Measurements from ENCODE around the gene MFF.

MFF gene

DNA sequence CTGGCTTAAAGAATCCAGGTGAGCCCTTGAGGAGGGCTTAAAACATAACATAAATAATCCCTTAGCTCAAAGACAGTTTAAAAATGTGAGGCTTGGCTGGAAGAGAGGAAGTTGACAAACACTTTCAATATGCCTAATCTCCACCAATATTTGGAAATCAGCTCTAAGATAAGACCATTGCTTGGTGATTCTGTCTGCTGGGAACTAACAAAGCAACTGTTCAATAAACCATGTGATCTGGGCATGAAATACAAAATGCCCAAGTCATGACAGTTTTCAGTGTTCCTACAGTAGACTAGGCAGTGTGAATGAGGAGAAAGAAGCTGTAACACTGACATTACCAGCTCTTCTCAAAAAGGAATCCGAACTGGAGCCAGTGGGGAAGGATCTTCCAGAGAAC lies 10.7 kb downstream of the MFF start:
- DNase-seq, result peak in 2 of 58 donors; percentile 22 to 54

DNA sequence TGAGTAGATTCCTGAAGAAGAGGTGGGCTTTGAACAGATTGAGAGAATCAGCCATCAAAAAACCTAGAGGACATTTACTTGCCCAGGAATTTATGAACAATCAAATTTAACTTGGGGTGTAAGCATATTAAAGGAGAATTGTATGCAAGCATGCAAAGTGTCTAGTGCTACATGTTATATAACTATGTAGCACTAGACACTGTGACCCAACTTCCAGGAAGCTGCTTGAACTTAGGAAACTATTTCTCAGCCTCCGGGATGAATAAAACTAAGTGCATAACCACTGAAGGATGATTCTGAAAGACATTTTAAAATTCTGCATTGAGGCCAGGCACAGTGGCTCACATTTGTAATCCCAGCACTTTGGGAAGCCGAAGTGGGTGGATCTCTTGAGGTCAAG lies 12.4 kb downstream of the MFF start:
- DNase-seq, result no peak

DNA sequence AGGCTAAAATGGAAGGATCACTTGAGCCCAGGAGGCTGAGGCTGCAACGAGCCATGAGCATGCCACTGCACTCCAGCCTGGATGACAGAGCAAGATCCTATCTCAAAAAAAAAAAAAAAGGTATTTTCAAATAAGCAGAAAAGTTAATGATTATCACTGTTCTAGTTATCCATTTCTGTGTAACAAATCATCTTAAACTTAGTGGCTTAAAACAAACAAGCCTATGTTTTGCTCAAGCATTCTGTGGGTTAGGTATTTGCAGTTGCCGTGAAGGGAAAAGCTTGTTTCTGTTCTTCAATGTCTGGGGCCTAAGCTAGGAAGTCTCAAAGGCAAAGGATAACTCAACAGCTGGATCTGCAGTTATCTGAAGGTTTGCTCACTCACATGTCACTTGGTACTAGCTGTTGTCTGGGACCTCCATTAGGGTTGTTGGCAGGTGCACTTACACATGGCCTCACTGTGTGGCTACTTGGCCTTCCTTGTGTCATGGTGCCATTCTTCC lies 14.1 kb downstream of the MFF start:
- no peak for DNase-seq

DNA sequence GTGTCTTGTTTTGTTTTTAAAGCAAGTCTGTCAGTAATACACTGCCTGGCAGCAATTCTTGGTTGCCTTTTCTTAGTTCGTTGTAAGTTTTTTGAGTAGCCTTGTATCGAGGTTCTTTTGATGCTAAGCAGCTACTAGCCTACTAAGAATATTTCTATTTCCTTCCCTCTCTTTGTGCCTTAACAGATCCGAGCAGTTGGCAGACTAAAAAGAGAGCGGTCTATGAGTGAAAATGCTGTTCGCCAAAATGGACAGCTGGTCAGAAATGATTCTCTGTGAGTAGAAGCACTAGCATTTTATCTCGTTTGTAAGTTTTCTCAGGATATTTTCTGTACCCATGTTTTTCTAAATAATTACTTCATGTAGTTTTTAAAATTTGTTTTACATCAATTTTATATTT lies 15.1 kb downstream of the MFF start:
- peak in 13 of 58 donors; percentile 5 to 64 (median 12) for DNase-seq

DNA sequence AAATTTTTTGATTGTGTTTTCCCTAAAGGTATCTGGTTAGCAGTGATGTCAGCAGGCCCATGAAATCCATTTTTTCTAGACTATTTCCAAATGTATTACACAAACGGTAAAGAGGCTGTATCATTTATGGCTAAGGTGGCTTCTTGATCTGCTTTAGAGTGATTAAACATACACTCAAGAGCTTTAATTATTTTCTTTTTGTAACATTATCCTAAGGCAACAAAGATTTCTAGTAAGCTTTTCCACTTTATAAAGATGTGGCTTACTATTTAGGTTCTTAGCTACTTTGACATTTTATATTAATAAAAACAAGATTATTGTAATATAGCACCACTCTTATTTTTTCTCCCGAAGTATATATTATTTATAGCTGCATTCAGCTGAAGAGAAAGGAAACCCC lies 16.5 kb downstream of the MFF start:
- no peak for DNase-seq

DNA sequence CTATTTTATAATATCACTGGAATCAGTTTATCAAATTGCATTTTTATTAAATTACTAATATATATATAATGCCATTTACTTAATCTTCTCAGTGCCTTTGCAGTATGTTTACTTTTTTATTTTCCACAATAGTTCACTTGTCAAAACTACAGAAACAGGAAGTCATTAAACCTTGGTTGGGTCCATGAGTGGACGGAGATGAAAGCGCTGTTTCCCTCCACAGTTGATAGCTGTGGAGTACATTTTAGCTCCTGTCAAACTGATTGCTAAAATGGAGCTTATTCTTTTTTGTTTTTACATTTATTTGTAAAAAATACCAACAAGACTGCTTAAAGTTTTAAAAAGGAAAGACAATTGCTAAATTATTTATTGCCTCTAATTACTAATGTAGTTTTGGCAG lies 19.2 kb downstream of the MFF start:
- DNase-seq, result no peak

DNA sequence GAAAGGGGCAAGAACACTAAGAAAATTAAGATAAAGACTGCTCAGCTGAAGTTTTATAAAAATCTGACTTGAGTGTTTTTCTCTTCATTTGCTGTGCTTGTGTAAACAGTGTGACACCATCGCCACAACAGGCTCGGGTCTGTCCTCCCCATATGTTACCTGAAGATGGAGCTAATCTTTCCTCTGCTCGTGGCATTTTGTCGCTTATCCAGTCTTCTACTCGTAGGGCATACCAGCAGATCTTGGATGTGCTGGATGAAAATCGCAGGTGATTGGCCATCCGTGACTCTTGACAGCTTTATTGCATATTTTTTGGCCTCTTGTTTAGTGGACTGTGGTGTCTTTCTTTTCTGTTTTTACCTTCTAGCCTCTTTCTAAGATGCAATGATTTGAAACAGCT lies 22.1 kb downstream of the MFF start:
- DNase-seq, result no peak

DNA sequence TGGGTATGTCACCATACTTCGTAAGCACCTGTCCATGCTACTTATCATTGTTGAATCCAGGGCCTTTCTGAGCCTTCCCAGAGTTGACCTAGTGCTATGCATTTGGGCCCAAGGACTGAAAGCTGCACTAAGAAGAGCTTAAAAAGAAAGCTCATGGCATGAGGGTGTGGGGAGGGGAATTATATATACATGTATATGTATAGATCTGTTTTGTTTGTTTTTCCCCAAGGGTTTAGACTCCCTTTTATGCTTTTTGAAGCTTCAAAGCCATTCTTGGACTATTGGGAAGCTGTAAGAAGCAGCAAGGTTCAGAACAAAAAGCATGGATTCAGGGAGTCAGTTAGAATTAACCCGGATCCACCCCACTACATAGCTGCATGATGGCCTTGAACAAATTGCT lies 23.3 kb downstream of the MFF start:
- DNase-seq, result no peak

DNA sequence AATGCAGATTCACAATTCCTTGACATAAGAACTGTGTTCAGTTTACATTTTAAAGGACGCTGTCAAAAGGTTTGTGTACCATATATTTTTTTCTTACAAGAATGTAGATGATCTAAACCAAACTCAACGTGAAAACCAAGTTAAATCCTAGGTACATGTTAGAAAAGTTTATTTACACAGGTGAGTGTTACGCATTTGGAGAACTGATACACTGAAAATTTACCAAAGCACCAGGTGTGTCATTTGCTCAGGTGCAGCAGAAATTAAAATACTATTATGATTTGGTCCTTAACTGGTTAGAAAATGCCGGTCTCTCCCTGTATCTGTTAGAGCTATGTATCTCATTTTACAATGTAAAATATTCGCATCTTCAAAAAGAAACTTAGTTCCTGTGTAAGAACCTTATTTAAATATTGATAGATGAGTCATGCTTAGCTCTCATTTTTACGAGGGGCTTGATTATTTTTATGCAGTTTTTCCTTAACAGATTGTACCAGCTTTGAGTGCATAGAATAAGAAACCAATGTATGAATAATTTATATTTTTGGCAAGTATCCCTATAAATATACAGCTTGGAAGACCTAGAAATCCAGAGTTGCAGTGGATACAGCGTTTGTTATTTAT lies 25.1 kb downstream of the MFF start:
- no peak for DNase-seq

DNA sequence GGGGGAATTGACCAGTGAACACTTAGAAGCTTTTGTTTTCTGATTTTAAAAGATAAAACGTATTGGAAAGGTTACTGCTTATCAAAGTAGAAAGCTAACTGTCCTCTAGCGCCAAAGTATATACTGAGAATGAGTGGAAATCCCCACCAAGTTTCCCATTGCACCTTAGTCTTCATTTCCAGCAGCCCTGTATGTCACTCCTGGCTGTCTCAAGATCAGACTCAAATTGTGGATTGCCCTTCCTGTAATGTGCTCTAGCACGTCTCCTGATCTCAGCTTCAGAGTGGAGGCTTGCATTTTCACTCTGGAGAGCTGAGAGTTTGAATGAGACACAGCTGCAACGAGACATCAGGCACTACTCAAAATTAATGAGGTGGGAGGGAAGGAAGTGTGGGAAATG lies 26.6 kb downstream of the MFF start:
- no peak for DNase-seq

DNA sequence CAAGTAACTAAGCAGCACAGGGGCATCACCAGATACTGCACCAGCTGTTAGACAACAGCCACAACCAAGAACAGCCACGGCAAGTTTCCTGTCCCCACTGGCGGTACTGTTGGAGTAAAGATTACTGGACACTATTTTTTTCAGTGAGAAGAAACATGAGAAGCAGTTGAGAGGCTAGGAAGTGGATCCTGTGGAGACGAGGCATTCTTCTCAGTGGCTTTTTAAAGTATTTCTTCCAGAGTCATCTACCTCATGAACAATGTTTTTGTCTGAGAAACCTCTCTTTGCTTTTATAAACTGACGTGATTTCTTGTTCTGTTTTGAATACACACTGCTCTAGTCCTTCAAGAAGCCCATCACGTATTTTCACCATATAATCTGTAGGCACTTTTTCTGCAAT lies 35.3 kb downstream of the MFF start:
- no peak for DNase-seq

DNA sequence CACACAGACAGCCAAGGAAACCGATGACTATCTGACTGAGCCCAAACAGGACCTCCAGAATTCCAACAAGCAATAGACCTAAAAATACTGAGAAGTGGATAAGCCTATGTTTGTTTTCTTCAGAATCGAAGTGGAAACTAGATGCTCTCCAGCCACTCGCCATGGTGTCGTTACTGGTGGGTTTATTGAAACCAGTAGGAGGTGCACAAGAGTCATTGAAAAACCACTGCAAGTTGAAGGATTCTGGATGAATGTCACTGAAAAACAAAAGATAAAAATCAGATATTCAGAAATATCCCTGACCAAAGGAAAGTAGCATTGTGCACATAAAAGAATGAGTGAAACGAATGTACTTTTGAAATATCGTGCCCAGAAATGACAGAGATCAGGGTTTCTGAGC lies 38.7 kb downstream of the MFF start:
- DNase-seq, result no peak

DNA sequence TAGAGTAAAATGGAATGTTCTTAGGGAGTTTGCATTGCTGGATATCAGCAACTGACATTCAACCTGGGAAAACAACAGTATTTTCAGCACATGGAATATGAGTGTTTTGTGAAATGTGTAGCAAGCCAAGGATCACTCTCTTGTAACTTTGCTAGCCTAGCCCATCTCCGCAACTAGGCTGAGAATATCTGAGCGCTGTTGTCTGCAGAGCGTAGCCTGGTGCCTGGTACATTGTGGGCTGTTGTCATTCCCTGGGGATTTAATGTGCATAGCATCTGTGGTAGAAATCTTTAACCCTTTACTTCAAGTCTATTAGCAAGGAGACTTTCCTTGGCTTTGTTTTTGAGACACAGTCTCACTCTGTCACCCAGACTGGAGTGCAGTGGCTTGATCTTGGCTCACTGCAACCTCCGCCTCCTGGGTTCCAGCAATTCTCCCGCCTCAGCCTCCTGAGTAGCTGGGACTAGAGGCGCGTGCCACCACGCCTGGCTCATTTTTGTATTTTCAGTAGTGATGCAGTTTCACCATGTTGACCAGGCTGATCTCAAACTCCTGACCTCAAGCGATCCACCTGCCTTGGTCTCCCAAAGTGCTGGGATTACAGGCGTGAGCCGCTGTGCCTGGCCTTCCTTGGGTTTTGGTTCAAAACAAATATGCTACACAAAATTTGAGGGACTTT lies 39.7 kb downstream of the MFF start:
- peak in 6 of 58 donors; percentile 5 to 25 (median 19) for DNase-seq

DNA sequence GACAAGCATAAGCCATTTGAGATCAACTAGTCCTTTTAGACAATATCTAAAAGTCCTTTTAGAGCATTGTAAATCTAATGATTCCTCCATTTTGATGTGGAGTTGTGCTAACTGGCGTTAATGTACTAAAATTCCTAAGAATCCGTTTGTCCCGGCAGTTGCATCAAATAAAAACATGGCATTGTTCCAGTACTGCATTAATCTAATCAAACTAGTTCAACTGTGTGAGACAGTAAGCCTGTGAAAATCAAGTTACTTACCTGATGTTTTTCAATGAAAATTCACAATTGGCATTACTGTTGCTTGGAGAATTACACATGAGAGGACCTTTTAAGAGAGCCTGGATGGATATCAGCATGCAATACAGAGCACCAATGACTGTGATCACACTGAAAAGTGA lies 40.8 kb downstream of the MFF start:
- no peak for DNase-seq

DNA sequence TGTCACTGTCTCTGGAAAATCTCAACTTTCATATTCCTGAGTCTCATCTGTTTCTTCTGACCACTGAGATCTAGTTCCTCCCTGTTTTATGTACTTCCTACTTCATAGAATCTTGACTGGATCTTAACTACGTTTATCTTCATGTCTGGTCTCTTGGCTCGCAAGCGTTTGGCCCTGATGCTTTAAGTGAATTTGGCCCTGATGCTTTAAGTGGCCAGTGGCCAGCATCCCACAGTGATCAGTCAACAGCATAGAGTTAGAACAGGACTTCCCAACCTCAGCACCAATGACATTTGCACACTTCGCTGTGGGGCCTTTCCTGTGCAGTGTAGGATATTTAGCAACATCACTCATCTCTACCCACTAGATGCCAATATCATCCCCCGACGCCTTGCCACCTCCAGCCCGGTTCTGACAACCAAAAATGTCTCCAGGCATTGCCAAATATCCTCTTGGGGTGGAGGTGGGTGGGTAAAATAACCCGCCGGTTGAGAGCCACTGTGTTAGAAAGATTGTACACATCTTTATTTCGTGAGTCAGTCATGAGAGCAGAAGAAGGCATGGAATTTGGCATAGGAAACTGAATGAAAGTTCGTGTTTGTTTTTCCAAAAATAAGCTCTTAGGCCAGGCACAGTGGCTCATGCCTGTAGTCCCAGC lies 41.8 kb downstream of the MFF start:
- DNase-seq, result peak in 4 of 58 donors; percentile 9 to 18 (median 16)

DNA sequence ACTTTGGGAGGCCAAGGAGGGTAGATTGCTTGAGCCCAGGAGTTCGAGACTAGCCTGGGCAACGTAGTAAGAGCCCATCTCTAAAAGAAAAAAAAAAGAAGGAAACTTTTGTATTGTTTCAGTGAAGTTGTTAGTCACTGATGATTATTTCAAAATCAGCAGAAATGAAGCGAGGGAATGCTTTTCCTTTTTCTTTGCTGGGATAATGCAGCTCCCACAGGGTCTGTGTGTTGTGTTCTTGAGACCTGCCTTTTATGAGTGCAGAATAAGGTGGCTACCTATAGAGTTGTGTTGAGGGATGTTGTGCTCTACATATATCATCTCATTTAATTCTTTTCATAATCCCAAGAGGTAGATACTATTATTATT lies 42.4 kb downstream of the MFF start:
- no peak for DNase-seq

DNA sequence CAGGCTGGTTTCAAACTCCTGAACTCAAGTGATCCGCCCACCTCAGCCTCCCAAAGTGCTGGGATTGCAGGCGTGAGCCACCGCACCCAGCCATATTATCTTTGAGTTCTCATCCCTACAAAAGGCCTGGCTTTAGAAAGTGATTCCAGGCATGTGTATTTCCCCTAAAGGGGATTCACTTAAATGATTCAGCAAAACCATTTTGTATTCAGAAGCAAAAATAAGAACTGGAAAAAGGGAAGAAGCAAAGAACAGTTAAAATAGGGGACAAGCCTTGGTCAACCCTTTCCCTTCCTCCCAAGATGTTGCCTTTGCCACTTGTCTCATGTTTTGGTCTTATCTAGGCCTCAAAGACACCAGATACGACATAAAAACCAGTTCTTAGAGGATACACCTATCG lies 43.5 kb downstream of the MFF start:
- DNase-seq, result no peak

DNA sequence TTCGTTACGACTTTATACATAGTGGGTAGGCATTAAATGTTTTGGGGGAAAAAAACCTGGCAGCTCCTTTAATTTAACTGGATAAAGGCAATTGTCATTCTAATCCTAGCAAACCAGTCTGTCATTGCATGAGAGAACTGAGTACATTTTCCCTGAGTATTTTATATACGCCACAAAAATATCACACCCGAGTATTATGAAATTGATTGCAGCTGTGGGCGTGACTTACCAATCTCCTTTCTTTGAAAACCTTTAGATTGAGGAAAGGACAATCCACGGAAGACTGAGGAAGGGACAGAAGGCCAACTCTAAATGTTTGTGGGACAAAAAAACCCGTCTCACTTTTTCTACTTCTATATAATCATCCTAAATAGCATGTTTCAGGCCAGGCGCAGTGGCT lies 45.0 kb downstream of the MFF start:
- DNase-seq, result no peak

DNA sequence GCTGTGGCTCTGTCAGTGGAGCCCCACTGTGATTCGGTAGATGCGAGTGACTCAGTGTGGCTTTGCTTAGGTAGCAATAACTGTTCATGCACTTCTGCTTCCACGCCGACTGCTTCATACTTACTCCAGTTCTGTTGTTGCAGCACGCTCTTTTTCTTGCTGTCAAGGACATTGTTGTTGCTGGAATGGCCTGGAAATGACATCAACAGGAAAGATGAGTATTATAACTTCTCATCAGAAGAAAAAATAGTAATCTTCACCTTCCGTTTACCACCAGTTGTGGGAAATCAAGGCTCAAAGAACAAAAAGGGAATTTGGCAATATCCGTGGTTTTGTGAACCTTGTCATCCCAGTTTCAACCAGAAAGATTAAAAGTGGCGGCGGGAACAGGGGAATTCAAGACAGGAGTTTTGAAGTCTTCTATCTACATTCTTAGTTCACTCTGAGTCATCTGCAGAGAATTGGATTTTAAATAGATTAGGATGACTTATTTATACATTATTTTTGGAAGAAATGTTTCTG lies 45.8 kb downstream of the MFF start:
- peak in 1 of 58 donors; percentile 22 for DNase-seq

DNA sequence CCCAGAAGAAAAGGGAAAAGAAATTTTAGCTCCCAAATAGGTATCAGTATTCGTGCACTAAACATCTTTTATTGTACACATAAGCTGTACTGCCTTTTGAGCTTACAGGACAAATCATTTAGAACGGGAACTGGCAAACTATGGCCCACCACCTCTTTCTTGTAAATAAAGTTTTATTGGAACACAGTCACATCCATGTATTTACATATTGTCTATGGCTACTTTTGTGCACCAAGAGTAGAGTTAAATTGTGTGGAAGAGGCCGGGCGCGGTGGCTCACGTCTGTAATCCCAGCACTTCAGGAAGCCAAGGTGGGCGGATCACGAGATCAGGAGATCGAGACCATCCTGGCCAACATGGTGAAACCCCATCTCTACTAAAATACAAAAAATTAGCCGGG lies 48.3 kb downstream of the MFF start:
- no peak for DNase-seq

DNA sequence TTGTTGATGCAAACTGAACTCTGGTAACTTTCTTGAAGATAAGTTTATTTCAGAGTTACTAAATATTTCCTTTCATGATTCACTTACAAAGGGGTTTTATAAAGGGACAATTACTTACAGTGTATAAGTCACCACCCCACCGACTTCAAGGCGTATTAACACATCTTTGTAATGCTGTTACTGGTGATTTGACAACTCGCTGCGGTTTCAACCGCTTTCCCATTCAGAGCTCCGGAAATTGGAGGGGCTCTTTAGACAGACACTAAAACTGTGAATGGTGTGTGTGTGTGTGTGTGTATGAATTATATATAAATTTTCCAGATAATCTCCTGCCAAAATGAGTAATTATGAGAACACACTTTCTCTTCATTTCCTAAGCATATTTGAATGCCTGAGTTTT lies 49.1 kb downstream of the MFF start:
- DNase-seq, result no peak

DNA sequence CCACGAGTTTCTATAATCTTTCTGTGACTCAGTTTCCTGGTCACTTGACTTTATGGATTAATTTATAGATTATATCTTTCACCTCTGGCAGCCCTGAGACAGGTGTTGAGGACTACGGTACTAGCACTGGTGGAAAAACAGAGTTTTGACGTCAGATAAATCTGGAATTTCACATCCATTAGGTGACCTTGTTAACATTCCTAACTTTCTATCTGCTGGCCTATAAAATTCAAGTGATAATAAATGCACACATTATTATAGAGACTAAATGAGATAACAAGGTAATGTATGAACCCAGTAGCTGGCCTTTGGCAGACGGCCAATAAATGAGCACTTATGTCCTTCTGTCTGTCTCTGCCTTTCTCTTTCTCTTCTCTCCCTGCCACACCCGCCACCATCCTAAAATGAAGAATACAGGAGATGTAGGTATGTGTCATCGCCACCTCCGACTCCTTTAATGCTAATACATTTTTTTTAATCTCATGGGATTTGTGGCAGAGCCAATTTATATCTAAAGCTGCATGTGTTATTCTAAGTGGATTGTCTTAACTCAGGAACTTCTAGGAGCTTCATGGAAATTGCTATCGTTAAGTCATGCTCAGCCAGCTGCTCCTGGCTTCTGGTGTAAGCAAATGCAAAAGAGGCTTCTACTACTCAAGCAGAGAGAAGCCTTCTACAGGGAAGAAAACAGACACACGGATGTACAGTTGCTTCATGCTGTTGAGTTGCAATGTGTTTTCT lies 51.8 kb downstream of the MFF start:
- peak in 9 of 58 donors; percentile 7 to 54 (median 16) for DNase-seq
